ENCODE results near the gene BOC. TPM values are rescaled to one million over a fixed set of nuclear protein-coding genes. Genes with fewer than 3 reads are reported as not detected.

BOC gene
- total and polyA plus RNA-seq, 2 donors from 2014 or later: 6.1 to 22.2 TPM

GRCh38 chr3:113254171-113254947, 43.0 kb downstream of the BOC start:
- intact Hi-C loops (cut with DNase I): no loop called here

DNA sequence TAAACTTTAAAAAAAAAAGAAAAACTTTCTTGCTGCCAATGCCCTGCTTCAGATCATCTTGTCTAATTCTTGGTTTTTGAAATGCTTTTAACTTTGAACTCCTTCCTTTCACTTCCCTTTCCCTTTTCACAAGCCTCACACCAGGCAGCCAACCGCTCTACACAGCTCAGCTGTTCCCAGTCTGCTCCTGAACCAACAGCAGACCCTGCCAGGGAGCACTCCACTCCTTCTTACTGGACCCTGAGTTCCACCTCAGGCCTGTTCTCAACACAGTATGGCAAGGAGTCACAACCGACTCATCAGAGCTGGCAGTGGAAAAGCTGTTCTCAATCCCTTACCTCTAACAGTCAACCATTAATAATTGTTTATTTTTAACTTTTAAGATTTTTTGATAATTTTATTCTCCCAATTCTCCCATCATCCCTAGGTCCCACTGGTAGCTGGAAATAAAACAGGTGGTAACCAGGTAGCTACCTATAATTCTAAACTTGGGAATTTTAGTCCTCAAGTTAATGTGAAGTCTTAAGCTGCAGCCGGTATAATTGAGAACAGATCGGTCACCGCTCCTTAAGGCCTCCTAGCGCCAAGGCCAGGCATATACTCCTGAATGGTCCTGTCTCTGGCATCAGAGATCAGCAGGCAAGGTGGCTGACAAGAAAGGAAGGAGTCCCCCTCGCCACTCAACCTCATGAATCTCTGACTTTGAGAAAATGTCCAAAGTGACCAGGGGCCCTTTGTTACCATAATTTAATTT, 43.9 kb downstream of the BOC start:
- peaks cover 0 to 10% (median 4%) of the 10 kb centered on the region in 3 donors for H3K4me1 ChIP-seq (ENCODE audit: control insufficient read depth in 2 of 3, insufficient read depth in 2 of 3, low read depth in 1 of 3, low read length in 3 of 3)
- TF ChIP-seq CTCF (IDR thresholded peaks at IDR 0.05; ENCODE audit: borderline replicate concordance, extremely low read depth, insufficient read depth): no peak
- H3K27me3 ChIP-seq (ENCODE audit: control insufficient read depth, insufficient read depth, low read length): no peaks in the 10 kb centered on the region
- H3K9me3 ChIP-seq (ENCODE audit: control insufficient read depth in 2 of 3, insufficient read depth in 1 of 3, low read length in 3 of 3): no peaks in the 10 kb centered on the region
- no peak overlapping the region for H3K27ac ChIP-seq (ENCODE audit: low read depth in 2 of 2, low read length in 2 of 2)
- peaks cover 0 to 2% (median 0%) of the 10 kb centered on the region in 3 donors for H3K36me3 ChIP-seq (ENCODE audit: control insufficient read depth in 2 of 3, insufficient read depth in 3 of 3, low read length in 3 of 3)
- DNase-seq (no peak), FAIRE-seq (no peak)
- no peak overlapping the region for H3K9ac ChIP-seq (ENCODE audit: low read length in 3 of 3)
- intact Hi-C loops (cut with DNase I): no loop called here
- no peak overlapping the region for H3K4me3 ChIP-seq (ENCODE audit: low read length in 3 of 3)

More at GRCh38 chr3:113254171-113254947, 43.0 kb downstream of the BOC start:
- Histone ChIP-seq H3K27me3 (ENCODE audit: control insufficient read depth, insufficient read depth, low read length) (no peaks in the 10 kb centered on the region), H3K4me1 (ENCODE audit: control insufficient read depth in 2 of 3, insufficient read depth in 2 of 3, low read depth in 1 of 3, low read length in 3 of 3) (peaks cover 0 to 10% (median 4%) of the 10 kb centered on the region in 3 donors), H3K9me3 (ENCODE audit: control insufficient read depth in 2 of 3, insufficient read depth in 1 of 3, low read length in 3 of 3) (no peaks in the 10 kb centered on the region), H3K4me3 (ENCODE audit: low read length in 3 of 3) (no peak overlapping the region), H3K27ac (ENCODE audit: low read depth in 2 of 2, low read length in 2 of 2) (no peak overlapping the region), H3K36me3 (ENCODE audit: control insufficient read depth in 2 of 3, insufficient read depth in 3 of 3, low read length in 3 of 3) (peaks cover 0 to 7% (median 0%) of the 10 kb centered on the region in 3 donors), H3K9ac (ENCODE audit: low read length in 3 of 3) (no peak overlapping the region)
- no peak for TF ChIP-seq CTCF (IDR thresholded peaks at IDR 0.05; ENCODE audit: borderline replicate concordance, extremely low read depth, insufficient read depth)
- FAIRE-seq (no peak), DNase-seq (peak in 4 of 5 donors; percentile 76 to 91 (median 85))

DNA sequence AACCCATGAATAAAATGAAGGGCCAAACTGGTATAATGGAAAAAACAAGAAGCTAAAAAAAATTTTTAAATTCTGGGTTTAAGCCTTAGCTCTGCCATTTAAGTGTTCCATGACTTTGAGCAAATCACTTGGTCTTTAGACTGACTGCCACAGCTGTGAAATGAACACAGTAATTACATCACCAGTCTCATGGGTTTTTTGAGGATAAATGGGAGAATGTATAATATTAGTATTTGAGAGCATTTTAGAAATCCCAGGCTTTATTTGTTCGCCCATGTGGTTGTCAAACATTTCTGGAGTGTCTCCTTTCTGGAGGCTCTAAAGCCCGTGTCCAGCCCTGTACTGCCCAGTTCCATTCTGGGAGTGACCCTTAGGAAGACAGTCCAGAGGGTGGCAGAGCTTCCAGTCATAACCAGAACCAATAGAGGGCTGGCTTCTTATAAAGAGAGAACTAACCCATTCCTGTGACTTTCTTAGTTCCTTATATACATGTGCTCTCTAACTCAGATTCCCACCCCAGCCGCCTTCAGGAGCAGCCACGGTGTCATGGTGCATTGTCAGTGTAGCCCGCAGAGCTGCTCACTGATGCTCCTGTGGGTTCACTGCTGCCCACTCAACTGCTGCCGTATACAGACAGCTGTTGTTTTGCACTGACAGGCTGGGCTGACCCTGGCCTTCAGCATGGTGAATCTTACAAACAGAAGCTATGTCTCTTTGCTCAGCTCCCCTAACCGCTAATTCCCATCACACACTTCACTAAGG, 44.7 kb downstream of the BOC start:
- no peaks in the 10 kb centered on the region for H3K27me3 ChIP-seq (ENCODE audit: control insufficient read depth, insufficient read depth, low read length)
- FAIRE-seq (no peak), DNase-seq (no peak)
- intact Hi-C loops (cut with DNase I): no loop called here
- H3K4me1 ChIP-seq (ENCODE audit: control insufficient read depth in 2 of 3, insufficient read depth in 2 of 3, low read depth in 1 of 3, low read length in 3 of 3): peaks cover 0 to 10% (median 4%) of the 10 kb centered on the region in 3 donors
- H3K36me3 ChIP-seq (ENCODE audit: control insufficient read depth in 2 of 3, insufficient read depth in 3 of 3, low read length in 3 of 3): peaks cover 0 to under 1% (median 0%) of the 10 kb centered on the region in 3 donors
- H3K27ac ChIP-seq (ENCODE audit: low read depth in 2 of 2, low read length in 2 of 2): no peak overlapping the region
- H3K9me3 ChIP-seq (ENCODE audit: control insufficient read depth in 2 of 3, insufficient read depth in 1 of 3, low read length in 3 of 3): no peaks in the 10 kb centered on the region
- no peak for TF ChIP-seq CTCF (IDR thresholded peaks at IDR 0.05; ENCODE audit: borderline replicate concordance, extremely low read depth, insufficient read depth)
- no peak overlapping the region for H3K4me3 ChIP-seq (ENCODE audit: low read length in 3 of 3)
- H3K9ac ChIP-seq (ENCODE audit: low read length in 3 of 3): no peak overlapping the region

All from kidney (tissue), 14 donors.